WERI-Rb-1 (cell line): ENCODE results near the gene VPS33A.
A peak's percentile ranks its signal among the peaks of the same experiment; 100 is the strongest.
"Not testable (repeated sequence)": the region's sequence is repeated elsewhere in the genome, so short reads cannot be mapped to it uniquely, and the experiment has no call there.

ENCODE experiments used
- DNase-seq: peaks from one replicate; pipeline ENCODE4 v3.0.0-alpha.2; 2020
- H3K27ac ChIP-seq: fragments of 250-450 bp; sonication (Bioruptor Pico); 2 replicates; pipeline ENCODE4 v1.5.1; 2020; ENCODE audit warnings: mild to moderate bottlenecking, moderate library complexity
- H3K27me3 ChIP-seq: fragments of 250-450 bp; sonication (Bioruptor Pico); 2 replicates; pipeline ENCODE4 v1.5.1; 2021; ENCODE audit warnings: mild to moderate bottlenecking, low read depth, moderate library complexity; ENCODE audit not compliant: insufficient read depth, severe bottlenecking
- H3K36me3 ChIP-seq: fragments of 250-450 bp; sonication (Bioruptor Pico); 2 replicates; pipeline ENCODE4 v1.5.1; 2020; ENCODE audit warnings: mild to moderate bottlenecking, moderate library complexity
- H3K4me3 ChIP-seq: 2 replicates; pipeline ENCODE4 v1.5.1; 2011; ENCODE audit warnings: low read depth, mild to moderate bottlenecking, control low read depth, low read length
- H3K9me3 ChIP-seq: fragments of 250-450 bp; sonication (Bioruptor Pico); 2 replicates; pipeline ENCODE4 v1.5.1; 2021; ENCODE audit warnings: mild to moderate bottlenecking, moderate library complexity; ENCODE audit not compliant: severe bottlenecking
- TF ChIP-seq, protein P1 (sequence below): IDR thresholded peaks from 2 replicates; pipeline ENCODE4 v1.5.1; 2011; ENCODE audit warnings: low read depth, mild to moderate bottlenecking, control low read depth, inconsistent platforms, low read length

Gene VPS33A

DNA sequence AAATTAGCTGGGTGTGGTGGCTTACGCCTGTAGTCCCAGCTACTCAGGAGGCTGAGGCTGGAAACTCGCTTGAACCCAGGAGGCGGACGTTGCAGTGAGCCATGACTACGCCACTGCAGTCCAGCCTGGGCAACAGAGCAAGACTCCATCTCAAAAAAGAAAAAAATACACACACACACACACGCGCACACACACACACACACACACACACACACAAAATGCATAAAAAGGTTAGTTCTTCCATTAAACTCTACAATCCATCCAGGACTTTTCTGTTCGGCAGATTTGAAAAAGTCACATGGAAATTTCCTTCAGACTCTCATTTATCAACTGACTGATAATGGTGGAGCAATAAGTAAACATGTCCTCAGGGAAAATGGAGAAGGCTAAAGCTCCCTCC, 9.2 kb upstream of the VPS33A start:
- no peak for DNase-seq
- no peaks in the 10 kb centered on the region for H3K9me3 ChIP-seq
- H3K4me3 ChIP-seq, result no peak overlapping the region
- TF ChIP-seq, protein P1, sequence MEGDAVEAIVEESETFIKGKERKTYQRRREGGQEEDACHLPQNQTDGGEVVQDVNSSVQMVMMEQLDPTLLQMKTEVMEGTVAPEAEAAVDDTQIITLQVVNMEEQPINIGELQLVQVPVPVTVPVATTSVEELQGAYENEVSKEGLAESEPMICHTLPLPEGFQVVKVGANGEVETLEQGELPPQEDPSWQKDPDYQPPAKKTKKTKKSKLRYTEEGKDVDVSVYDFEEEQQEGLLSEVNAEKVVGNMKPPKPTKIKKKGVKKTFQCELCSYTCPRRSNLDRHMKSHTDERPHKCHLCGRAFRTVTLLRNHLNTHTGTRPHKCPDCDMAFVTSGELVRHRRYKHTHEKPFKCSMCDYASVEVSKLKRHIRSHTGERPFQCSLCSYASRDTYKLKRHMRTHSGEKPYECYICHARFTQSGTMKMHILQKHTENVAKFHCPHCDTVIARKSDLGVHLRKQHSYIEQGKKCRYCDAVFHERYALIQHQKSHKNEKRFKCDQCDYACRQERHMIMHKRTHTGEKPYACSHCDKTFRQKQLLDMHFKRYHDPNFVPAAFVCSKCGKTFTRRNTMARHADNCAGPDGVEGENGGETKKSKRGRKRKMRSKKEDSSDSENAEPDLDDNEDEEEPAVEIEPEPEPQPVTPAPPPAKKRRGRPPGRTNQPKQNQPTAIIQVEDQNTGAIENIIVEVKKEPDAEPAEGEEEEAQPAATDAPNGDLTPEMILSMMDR, result no peak
- H3K27ac ChIP-seq, result no peak overlapping the region
- H3K27me3 ChIP-seq, result no peaks in the 10 kb centered on the region
- H3K36me3 ChIP-seq, result peaks cover 3% of the 10 kb centered on the region; the same call in 1 of the 2 replicates

DNA sequence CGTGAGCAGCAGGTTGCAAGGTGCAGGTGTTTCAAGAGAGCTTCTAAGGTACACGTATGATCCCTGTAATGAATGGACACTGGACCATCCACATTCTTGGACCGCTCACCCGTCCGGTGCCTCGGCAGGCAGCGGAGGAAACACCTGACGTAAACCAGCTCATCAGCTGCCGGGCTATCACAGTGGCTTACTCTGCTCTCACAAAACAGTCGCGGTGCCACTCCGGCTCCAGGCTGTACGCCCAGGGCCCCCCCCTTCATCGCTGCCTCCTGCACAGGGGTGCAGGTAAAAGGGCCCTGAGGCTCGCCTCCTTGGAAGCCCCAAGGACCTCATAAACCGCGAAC, 436 bp downstream of the VPS33A start:
- peak overlapping the region; percentile 95 for H3K4me3 ChIP-seq
- H3K27ac ChIP-seq, result peak overlapping the region; percentile 82
- no peak for DNase-seq
- no peaks in the 10 kb centered on the region for H3K27me3 ChIP-seq
- peaks cover 25% of the 10 kb centered on the region for H3K36me3 ChIP-seq
- no peaks in the 10 kb centered on the region for H3K9me3 ChIP-seq
- TF ChIP-seq, protein P1, result no peak

DNA sequence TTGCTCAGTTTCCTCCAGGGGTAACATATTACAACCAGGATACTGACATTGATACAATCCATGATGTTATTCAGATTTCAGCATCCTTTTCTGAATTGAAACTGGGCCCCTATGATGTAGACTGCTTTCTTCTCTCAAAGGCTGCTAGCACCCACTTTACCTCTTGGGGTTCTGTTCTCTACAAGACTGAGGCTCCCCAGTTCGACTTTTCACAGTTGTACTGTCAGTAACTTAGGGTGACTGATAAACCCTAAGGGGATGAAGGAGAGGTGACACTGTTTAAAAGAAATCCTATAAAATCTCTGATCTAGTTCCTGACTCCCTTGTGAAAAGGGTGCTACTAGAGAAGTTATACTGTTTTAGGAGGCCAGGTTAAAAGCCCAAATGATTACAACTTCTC, 818 bp downstream of the VPS33A start:
- DNase-seq, result no peak
- Histone ChIP-seq H3K4me3 (peak overlapping the region; percentile 95), H3K36me3 (peaks cover 29% of the 10 kb centered on the region), H3K27me3 (no peaks in the 10 kb centered on the region), H3K27ac (no peak overlapping the region), H3K9me3 (no peaks in the 10 kb centered on the region)
- TF ChIP-seq, protein P1, result no peak

DNA sequence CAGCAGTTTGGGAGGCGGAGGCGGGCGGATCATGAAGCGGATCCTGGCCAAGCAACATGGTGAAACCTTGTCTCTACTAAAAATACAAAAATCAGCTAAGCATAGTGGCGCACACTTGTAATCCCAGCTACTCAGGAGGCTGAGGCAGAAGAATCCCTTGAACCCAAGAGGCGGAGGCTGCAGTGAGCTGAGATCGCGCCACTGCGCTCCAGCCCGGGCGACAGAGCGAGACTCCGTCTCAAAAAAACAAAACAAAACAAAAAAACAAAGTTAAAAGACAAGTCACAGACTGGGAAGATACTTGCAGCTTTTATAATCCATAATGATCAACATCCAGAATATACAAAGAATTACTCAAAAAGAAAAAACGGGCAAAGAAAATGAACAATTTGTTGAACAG, 5.6 kb downstream of the VPS33A start:
- DNase-seq, result not testable (repeated sequence)
- peaks cover 42% of the 10 kb centered on the region for H3K36me3 ChIP-seq

DNA sequence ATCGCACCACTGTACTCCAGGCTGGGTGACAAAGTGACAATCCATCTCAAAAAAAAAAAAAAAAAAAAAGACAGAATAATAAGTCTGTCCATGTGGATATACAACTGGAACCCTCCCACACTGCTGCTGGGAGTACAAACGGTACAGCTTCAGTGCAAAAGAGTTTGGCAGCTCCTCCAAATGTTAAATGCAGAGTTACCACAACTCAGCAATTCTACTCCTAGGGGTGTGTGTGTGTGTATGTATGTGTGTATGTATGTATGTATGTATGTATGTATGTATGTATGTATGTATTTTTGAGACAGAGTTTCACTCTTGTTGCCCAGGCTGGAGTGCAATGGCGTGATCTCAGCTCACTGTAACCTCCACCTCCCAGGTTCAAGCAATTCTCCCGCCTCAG, 7.4 kb downstream of the VPS33A start:
- peaks cover 42% of the 10 kb centered on the region for H3K36me3 ChIP-seq
- H3K9me3 ChIP-seq, H3K27me3 ChIP-seq, H3K4me3 ChIP-seq, DNase-seq, H3K27ac ChIP-seq: not testable (repeated sequence)

More for the DNA sequence above, 5.6 kb downstream of the VPS33A start:
- not testable (repeated sequence) for H3K9me3 ChIP-seq, H3K27me3 ChIP-seq, H3K4me3 ChIP-seq, H3K27ac ChIP-seq

DNA sequence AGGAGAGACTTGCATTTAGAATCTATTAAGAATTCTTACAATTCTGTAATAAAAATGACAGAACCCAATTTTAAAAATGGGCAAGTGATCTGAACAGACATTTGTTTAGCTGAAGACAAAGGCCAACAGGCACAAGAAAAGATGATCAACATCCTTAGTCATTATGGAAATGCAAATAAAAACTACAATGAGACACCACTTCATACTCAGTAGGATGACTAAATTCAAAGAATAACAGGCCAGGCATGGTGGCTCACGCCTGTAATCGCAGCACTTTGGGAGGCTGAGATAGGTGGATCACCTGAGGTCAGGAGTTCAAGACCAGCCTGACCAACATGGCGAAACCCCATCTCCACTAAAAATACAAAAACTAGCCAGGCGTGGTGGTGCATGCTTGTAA, 7.8 kb downstream of the VPS33A start:
- H3K27me3 ChIP-seq, H3K27ac ChIP-seq, DNase-seq, H3K4me3 ChIP-seq, H3K9me3 ChIP-seq: not testable (repeated sequence)
- H3K36me3 ChIP-seq, result peaks cover 38% of the 10 kb centered on the region

DNA sequence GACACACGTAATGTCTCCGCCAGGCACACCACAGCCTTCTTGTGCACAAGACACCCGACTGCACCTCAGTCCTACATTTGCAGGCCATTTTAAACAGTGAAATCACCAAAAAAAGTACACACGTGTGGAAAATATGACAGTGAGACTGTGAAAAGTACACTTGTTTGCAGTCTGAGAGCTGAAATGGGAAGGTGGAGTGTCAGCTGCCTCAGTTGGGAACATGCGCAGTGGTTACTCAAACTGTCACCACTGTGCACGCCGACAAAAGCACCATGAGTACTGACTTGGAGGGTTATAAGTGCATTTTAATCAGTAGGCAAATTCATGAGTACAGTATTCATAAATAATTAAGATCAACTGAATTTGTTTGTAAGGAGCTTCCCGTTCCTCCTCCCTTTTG, 15.8 kb downstream of the VPS33A start:
- no peaks in the 10 kb centered on the region for H3K27me3 ChIP-seq
- DNase-seq, result no peak
- TF ChIP-seq, protein P1, result no peak
- no peak overlapping the region for H3K27ac ChIP-seq
- H3K36me3 ChIP-seq, result peaks cover 7% of the 10 kb centered on the region
- H3K4me3 ChIP-seq, result no peak overlapping the region
- H3K9me3 ChIP-seq, result no peaks in the 10 kb centered on the region

DNA sequence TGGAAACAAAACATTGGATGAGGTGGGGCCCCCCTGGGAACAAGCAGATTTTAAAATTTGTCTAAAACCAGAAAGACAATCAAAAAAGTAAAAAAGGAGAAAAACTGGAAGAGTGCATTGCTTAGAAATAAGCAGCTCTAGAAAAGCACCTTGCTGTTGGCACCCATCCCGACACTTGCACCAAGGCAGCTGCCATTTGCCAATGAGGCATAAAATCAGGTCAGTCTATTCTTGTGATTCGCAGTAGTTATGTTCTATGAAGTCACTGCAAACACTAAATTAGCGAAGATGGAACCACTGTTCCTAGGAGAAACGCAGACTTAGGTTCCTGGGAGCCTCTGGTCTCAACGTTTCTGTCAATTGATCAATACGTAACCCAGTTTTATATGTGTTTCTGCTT, 16.2 kb downstream of the VPS33A start:
- Histone ChIP-seq H3K4me3 (no peak overlapping the region), H3K27me3 (no peaks in the 10 kb centered on the region), H3K36me3 (peaks cover 7% of the 10 kb centered on the region), H3K9me3 (no peaks in the 10 kb centered on the region), H3K27ac (no peak overlapping the region)
- no peak for DNase-seq
- TF ChIP-seq, protein P1, result no peak
